SK-N-SH (cell line): ENCODE results near the gene NRDE2. TPM values are rescaled to one million over a fixed set of nuclear protein-coding genes. Genes with fewer than 3 reads are reported as not detected.

ENCODE experiments used
- CTCF ChIA-PET: fragments of 300-600, 350-600 bp; formaldehyde crosslinking; extraction: SDS; loops from one replicate; lab custom pipeline; 2021; lab: Yijun Ruan, JAX
- POLR2A ChIA-PET: fragments of 350-600 bp; sonication (Branson Sonifier 250); formaldehyde crosslinking; extraction: SDS; loops from one replicate; lab custom pipeline; 2020; ENCODE audit warnings: antibody characterized with exemption, inconsistent platforms; lab: Yijun Ruan, JAX
- DNase-seq: peaks from one replicate; pipeline ENCODE4 v3.0.0; 2012
- H2AFZ ChIP-seq: fragments of 200-600 bp; sonication (generic); 2 replicates; pipeline ENCODE4 v1.8.1; 2016; ENCODE audit warnings: antibody characterized with exemption, mild to moderate bottlenecking, low read depth
- H3F3A ChIP-seq: fragments of 200-600 bp; sonication (generic); replicated peaks from 2 replicates; pipeline ENCODE3; 2016; ENCODE audit warnings: antibody characterized with exemption, mild to moderate bottlenecking; ENCODE audit not compliant: insufficient read depth
- H3K27ac ChIP-seq, 2 experiments: fragments of 200-500 bp in 1 of 2; fragments of 200-600 bp in 1 of 2; sonication (Bioruptor generic) in 1 of 2; sonication (generic), shearing (Covaris generic) in 1 of 2; 2 replicates each; pipeline versions ENCODE4 v1.5.1 to v1.6.1; 2014 to 2016; ENCODE audit warnings: low read depth in 2 of 2, inconsistent platforms in 1 of 2, low read length in 1 of 2, mild to moderate bottlenecking in 1 of 2, mixed read lengths in 1 of 2
- H3K27me3 ChIP-seq: fragments of 200-600 bp; sonication (generic), shearing (Covaris generic); 2 replicates; pipeline ENCODE4 v1.6.1; 2016; ENCODE audit warnings: mixed run types; ENCODE audit not compliant: insufficient read depth
- H3K36me3 ChIP-seq, 2 experiments: fragments of 200-500 bp in 1 of 2; fragments of 200-600 bp in 1 of 2; sonication (Bioruptor generic) in 1 of 2; sonication (generic) in 1 of 2; replicated peaks in 1 of 2; 2 replicates each; pipeline versions ENCODE3 to v1.5.1; 2014 to 2016; ENCODE audit warnings: low read length in 1 of 2, mild to moderate bottlenecking in 1 of 2; ENCODE audit not compliant: insufficient read depth in 2 of 2, control insufficient read depth in 1 of 2
- H3K4me1 ChIP-seq, 2 experiments: fragments of 200-500 bp in 1 of 2; fragments of 200-600 bp in 1 of 2; sonication (Bioruptor generic) in 1 of 2; sonication (generic), shearing (Covaris generic) in 1 of 2; 2 replicates each; pipeline versions ENCODE4 v1.5.1 to v1.6.1; 2014 to 2016; ENCODE audit warnings: low read depth in 1 of 2, low read length in 1 of 2, mixed run types in 1 of 2; ENCODE audit not compliant: insufficient read depth in 2 of 2, control insufficient read depth in 1 of 2
- H3K4me2 ChIP-seq: fragments of 200-600 bp; sonication (generic), shearing (Covaris generic); 2 replicates; pipeline ENCODE4 v1.6.1; 2017; ENCODE audit warnings: mixed run types
- H3K4me3 ChIP-seq, 2 experiments: fragments of 200-500 bp in 1 of 2; fragments of 200-600 bp in 1 of 2; sonication (Bioruptor generic) in 1 of 2; sonication (generic), shearing (Covaris generic) in 1 of 2; 2 replicates each; pipeline versions ENCODE4 v1.5.1 to v1.8.1; 2014 to 2016; ENCODE audit warnings: low read depth in 2 of 2, inconsistent platforms in 1 of 2, low read length in 1 of 2, mild to moderate bottlenecking in 1 of 2, mixed read lengths in 1 of 2, moderate library complexity in 1 of 2
- H3K79me2 ChIP-seq: fragments of 200-600 bp; sonication (generic); 2 replicates; pipeline ENCODE4 v1.8.1; 2017; ENCODE audit warnings: mild to moderate bottlenecking; ENCODE audit not compliant: insufficient read depth
- H3K9ac ChIP-seq: fragments of 200-600 bp; sonication (generic); 2 replicates; pipeline ENCODE4 v1.6.1; 2017; ENCODE audit warnings: mixed run types
- H3K9me2 ChIP-seq: fragments of 200-600 bp; sonication (generic); 2 replicates; pipeline ENCODE4 v1.6.1; 2017; ENCODE audit warnings: mixed run types
- H3K9me3 ChIP-seq: fragments of 200-600 bp; sonication (generic); 2 replicates; pipeline ENCODE4 v1.6.1; 2017; ENCODE audit warnings: mixed run types, mild to moderate bottlenecking, moderate library complexity
- H4K20me1 ChIP-seq: fragments of 200-600 bp; sonication (generic); 2 replicates; pipeline ENCODE4 v1.6.1; 2017; ENCODE audit warnings: mild to moderate bottlenecking, mixed run types; ENCODE audit not compliant: insufficient read depth
- CHD2 ChIP-seq: fragments of 150-350 bp; IDR thresholded peaks from 2 replicates; pipeline ENCODE4 v1.6.1; 2018; ENCODE audit warnings: low read length; ENCODE audit not compliant: partially characterized antibody
- EZH2phosphoT487 ChIP-seq: fragments of 200-600 bp; sonication (generic); IDR thresholded peaks from 2 replicates; pipeline ENCODE4 v1.6.1; 2017; ENCODE audit warnings: low read depth, mixed run types, mild to moderate bottlenecking, antibody characterized with exemption, moderate library complexity, borderline replicate concordance
- FOSL2 ChIP-seq: IDR thresholded peaks from 2 replicates; pipeline ENCODE4 v1.4.0; 2012; ENCODE audit warnings: low read depth, mild to moderate bottlenecking, moderate library complexity, borderline replicate concordance
- FOXJ3 ChIP-seq: sonication (generic); formaldehyde crosslinking; IDR thresholded peaks from 2 replicates; pipeline ENCODE4 v1.5.1; 2020; ENCODE audit warnings: mild to moderate bottlenecking, missing genetic modification reagents
- GABPA ChIP-seq: IDR thresholded peaks from 2 replicates; pipeline ENCODE4 v1.4.0; 2012; ENCODE audit warnings: low read depth, mild to moderate bottlenecking
- JUND ChIP-seq: IDR thresholded peaks from 2 replicates; pipeline ENCODE4 v1.4.0; 2012
- MEF2A ChIP-seq: IDR thresholded peaks from 2 replicates; pipeline ENCODE4 v1.4.0; 2012; ENCODE audit warnings: low read depth, borderline replicate concordance
- MXI1 ChIP-seq: IDR thresholded peaks from 2 replicates; pipeline ENCODE4 v1.6.1; 2012; ENCODE audit warnings: mild to moderate bottlenecking, low read depth, low read length, improper control_type of control experiment
- WGBS: methylation state at CpG from one replicate; pipeline ENCODE4 v1.1.6; 2017; ENCODE audit warnings: low lambda C conversion rate; 5-methylcytosine and 5-hydroxymethylcytosine counted together
- polyA plus RNA-seq, 3 experiments: library from polyadenylated mRNA; depleted of rRNA; stranded (reverse); fragments of >200 nt; gene quantifications; 2 replicates each; pipeline ENCODE4 v1.2.3, GENCODE V29; 2012
- TF ChIP-seq, protein P1 (sequence below): IDR thresholded peaks from 2 replicates; pipeline ENCODE4 v1.6.1; 2012; ENCODE audit warnings: mild to moderate bottlenecking, low read depth, low read length, moderate library complexity
- TF ChIP-seq, protein P2 (sequence below): fragments of 150-350 bp; IDR thresholded peaks from 2 replicates; pipeline ENCODE4 v1.6.1; 2016; ENCODE audit warnings: mild to moderate bottlenecking, low read depth, low read length

Gene NRDE2
- polyA plus RNA-seq, 1 of the 3 experiments (the other 2 are of a cell fraction): 11.3 TPM

DNA sequence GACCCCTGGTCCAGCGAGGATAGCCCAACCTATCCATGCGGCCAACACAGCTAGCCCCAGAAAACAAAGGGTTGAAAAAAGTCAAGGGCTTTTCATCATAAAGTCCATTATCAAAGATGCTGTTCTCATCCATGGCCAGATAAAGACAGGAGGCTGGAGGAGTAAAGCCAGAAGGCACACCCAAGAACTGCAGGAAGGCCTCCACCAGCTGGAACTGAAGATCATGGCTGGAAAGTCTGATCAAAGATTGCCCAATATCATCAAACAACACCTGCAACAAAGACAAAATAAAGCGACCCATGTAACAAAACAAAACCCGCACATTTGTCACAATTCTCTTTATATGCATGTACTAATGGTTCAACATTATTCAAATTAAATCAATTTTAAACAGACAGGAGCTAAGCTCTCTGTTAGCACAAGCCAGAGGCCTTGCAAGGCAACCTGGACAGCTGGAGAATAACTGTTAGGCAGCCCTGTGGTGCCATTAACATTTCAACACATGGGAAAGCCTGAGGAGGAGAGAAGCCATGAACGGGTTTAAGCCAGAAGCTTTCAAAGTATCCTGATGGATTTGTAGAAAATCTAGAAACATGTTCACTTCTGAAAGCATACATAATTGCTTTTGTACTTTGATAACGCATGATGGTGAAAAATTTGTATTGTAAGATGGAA, 41.3 kb downstream of the NRDE2 start:
- no peak overlapping the region; a peak in 1 of 4 replicates for H3K27ac ChIP-seq
- no peak overlapping the region for H3K4me3 ChIP-seq
- no peaks in the 10 kb centered on the region for H3K9me2 ChIP-seq
- H3K4me2 ChIP-seq: no peak overlapping the region
- 99% methylated on average over 6 of the region's 6 CpGs for WGBS
- H3K79me2 ChIP-seq: no peaks in the 10 kb centered on the region
- H3K36me3 ChIP-seq: peaks cover 51 to 65% of the 10 kb centered on the region in 2 experiments
- no peaks in the 10 kb centered on the region for H4K20me1 ChIP-seq
- no peak for DNase-seq
- ChIA-PET POLR2A (no interaction called here), CTCF (interaction anchor here (1.0 to 1.5 kb wide), 4 partner anchors 8 to 469 kb away, joined by 3 to 5 read pairs (median 4); no protein-coding TSS in a partner anchor)
- no peaks in the 10 kb centered on the region for H3F3A ChIP-seq
- no peak overlapping the region for H2AFZ ChIP-seq
- H3K4me1 ChIP-seq: peaks cover 0 to 9% of the 10 kb centered on the region in 2 experiments; a peak in 1 of 4 replicates
- TF ChIP-seq GABPA (no peak), CHD2 (no peak), FOXJ3 (CRISPR knock-in tag) (no peak), FOSL2 (no peak), EZH2phosphoT487 (no peak), MEF2A (no peak)
- TF ChIP-seq, protein P1, sequence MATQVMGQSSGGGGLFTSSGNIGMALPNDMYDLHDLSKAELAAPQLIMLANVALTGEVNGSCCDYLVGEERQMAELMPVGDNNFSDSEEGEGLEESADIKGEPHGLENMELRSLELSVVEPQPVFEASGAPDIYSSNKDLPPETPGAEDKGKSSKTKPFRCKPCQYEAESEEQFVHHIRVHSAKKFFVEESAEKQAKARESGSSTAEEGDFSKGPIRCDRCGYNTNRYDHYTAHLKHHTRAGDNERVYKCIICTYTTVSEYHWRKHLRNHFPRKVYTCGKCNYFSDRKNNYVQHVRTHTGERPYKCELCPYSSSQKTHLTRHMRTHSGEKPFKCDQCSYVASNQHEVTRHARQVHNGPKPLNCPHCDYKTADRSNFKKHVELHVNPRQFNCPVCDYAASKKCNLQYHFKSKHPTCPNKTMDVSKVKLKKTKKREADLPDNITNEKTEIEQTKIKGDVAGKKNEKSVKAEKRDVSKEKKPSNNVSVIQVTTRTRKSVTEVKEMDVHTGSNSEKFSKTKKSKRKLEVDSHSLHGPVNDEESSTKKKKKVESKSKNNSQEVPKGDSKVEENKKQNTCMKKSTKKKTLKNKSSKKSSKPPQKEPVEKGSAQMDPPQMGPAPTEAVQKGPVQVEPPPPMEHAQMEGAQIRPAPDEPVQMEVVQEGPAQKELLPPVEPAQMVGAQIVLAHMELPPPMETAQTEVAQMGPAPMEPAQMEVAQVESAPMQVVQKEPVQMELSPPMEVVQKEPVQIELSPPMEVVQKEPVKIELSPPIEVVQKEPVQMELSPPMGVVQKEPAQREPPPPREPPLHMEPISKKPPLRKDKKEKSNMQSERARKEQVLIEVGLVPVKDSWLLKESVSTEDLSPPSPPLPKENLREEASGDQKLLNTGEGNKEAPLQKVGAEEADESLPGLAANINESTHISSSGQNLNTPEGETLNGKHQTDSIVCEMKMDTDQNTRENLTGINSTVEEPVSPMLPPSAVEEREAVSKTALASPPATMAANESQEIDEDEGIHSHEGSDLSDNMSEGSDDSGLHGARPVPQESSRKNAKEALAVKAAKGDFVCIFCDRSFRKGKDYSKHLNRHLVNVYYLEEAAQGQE: no peak
- TF ChIP-seq, protein P2, sequence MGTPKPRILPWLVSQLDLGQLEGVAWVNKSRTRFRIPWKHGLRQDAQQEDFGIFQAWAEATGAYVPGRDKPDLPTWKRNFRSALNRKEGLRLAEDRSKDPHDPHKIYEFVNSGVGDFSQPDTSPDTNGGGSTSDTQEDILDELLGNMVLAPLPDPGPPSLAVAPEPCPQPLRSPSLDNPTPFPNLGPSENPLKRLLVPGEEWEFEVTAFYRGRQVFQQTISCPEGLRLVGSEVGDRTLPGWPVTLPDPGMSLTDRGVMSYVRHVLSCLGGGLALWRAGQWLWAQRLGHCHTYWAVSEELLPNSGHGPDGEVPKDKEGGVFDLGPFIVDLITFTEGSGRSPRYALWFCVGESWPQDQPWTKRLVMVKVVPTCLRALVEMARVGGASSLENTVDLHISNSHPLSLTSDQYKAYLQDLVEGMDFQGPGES: no peak
- no peaks in the 10 kb centered on the region for H3K9me3 ChIP-seq
- no peaks in the 10 kb centered on the region for H3K27me3 ChIP-seq
- H3K9ac ChIP-seq: no peak overlapping the region

DNA sequence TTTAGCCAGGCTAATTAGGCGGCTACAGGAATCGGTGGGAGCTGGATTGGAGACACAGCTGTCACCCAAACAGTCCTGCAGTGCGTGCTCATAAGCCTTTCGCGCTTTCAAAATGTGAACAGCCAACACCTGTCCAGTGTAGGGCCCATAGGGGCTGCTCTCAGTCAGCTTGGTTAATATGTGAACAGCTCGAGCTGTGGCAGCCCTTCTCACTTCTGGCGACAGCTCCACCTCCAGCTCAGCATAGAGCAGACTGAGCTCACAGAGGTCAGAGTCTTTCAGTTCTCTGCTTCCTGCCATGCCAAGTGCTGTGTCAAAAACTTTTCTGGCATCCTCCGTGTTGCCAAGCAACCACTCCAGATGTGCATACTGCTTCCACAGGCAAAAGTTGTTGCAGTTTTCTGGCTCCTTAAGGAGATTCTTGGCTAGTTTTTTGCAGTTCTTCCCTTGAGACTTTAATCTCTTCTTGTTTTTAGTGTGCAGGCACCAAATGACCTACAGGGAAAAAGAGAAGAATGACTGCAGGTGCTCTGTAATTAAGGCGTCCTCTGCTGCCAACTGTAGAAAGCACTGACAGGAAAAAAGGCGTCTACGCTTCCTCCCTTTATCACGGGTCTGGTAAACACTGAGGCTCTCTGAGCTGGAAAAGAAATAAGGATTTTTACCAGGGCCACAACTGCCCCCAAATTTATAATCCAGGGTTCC, 42.9 kb downstream of the NRDE2 start:
- no peaks in the 10 kb centered on the region for H3K9me2 ChIP-seq
- TF ChIP-seq MXI1 (no peak), JUND (no peak)
- no peak for DNase-seq
- ChIA-PET POLR2A (no interaction called here), CTCF (interaction anchor here (0.9 to 3.9 kb wide), 10 partner anchors 10 to 450 kb away, joined by 3 to 12 read pairs (median 3); no protein-coding TSS in a partner anchor)
- H3K4me1 ChIP-seq: peaks cover 0 to 9% of the 10 kb centered on the region in 2 experiments; a peak in 1 of 4 replicates
- no peaks in the 10 kb centered on the region for H3K9me3 ChIP-seq
- H3K27ac ChIP-seq: no peak overlapping the region
- H3K4me3 ChIP-seq: no peak overlapping the region
- no peaks in the 10 kb centered on the region for H3F3A ChIP-seq
- no peak overlapping the region for H3K9ac ChIP-seq
- H3K27me3 ChIP-seq: no peaks in the 10 kb centered on the region
- no peaks in the 10 kb centered on the region for H3K79me2 ChIP-seq
- no peak overlapping the region for H2AFZ ChIP-seq
- no peaks in the 10 kb centered on the region for H4K20me1 ChIP-seq
- peaks cover 48 to 50% of the 10 kb centered on the region in 2 experiments for H3K36me3 ChIP-seq
- WGBS: 92% methylated on average over 12 of the region's 12 CpGs
- H3K4me2 ChIP-seq: no peak overlapping the region
